NK-92 treated with Interleukin-12 subunit alpha and Interleukin-12 subunit beta, amount 100 ng/mL, for 24 hours (cell line): ENCODE data around the gene OR51A7.

ENCODE experiments used
- DNase-seq: peaks from one replicate; lab custom pipeline; 2025; lab: John Stamatoyannopoulos, UW

Gene OR51A7

DNA sequence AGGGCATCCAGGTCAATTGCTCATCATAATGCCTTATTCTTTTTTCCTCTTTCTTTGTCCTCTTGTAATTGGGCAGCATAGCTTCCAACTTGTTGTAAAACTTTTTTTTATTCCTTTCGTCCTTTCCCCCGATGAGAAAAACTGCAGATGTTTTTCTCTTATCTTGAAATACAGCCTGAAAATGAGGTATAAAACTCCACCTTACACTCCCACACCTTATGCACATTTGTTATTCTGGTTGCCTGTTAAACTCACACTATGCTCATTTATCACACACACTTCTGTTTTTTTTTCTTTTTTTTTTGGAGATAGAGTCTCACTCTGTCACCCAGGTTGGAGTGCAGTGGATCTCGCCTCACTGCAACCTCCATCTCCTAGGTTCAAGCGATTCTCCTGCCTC lies 53.8 kb downstream of the OR51A7 start:
- no peak for DNase-seq
